Astrocyte (in vitro differentiated cells and primary cell): ENCODE data around the gene OSMR. TPM values are rescaled to one million over a fixed set of nuclear protein-coding genes. Genes with fewer than 3 reads are reported as not detected.

Experiments used
- DNase-seq: peaks from one replicate; pipeline ENCODE4 v3.0.0-alpha.2; 2010; ENCODE audit warnings: low read depth
- FAIRE-seq: peaks from 2 replicates; lab custom pipeline; 2011; peaks lifted over from hg19 to GRCh38; lab: Jason Lieb, UNC
- H2AFZ ChIP-seq: 2 replicates; pipeline ENCODE4 v1.6.0; 2012; ENCODE audit warnings: low read depth, low read length, inconsistent platforms
- H3K27ac ChIP-seq: 2 replicates; pipeline ENCODE4 v1.5.1; 2011; ENCODE audit warnings: low read depth, low read length, inconsistent platforms
- H3K27me3 ChIP-seq: 2 replicates; pipeline ENCODE4 v1.6.0; 2011; ENCODE audit warnings: low read length, inconsistent platforms; ENCODE audit not compliant: insufficient read depth
- H3K36me3 ChIP-seq: 2 replicates; pipeline ENCODE4 v1.5.1; 2011; ENCODE audit warnings: low read length, inconsistent platforms; ENCODE audit not compliant: insufficient read depth
- H3K4me1 ChIP-seq: 2 replicates; pipeline ENCODE4 v1.5.1; 2011; ENCODE audit warnings: low read length, inconsistent platforms; ENCODE audit not compliant: insufficient read depth
- H3K4me2 ChIP-seq: 2 replicates; pipeline ENCODE4 v1.6.0; 2012; ENCODE audit warnings: low read length, inconsistent platforms
- H3K4me3 ChIP-seq: 2 replicates; pipeline ENCODE4 v1.5.1; 2011; ENCODE audit warnings: low read depth, mild to moderate bottlenecking, low read length, inconsistent platforms; ENCODE audit not compliant: insufficient read depth
- H3K79me2 ChIP-seq: 2 replicates; pipeline ENCODE4 v1.6.0; 2012; ENCODE audit warnings: mild to moderate bottlenecking, low read length, inconsistent platforms; ENCODE audit not compliant: insufficient read depth
- H3K9ac ChIP-seq: 2 replicates; pipeline ENCODE4 v1.6.0; 2012; ENCODE audit warnings: mild to moderate bottlenecking, low read length, inconsistent platforms
- H3K9me3 ChIP-seq: 2 replicates; pipeline ENCODE4 v1.5.1; 2012; ENCODE audit warnings: low read depth, mild to moderate bottlenecking, low read length, inconsistent platforms; ENCODE audit not compliant: insufficient read depth
- H4K20me1 ChIP-seq: 2 replicates; pipeline ENCODE4 v1.6.0; 2012; ENCODE audit warnings: low read length, inconsistent platforms; ENCODE audit not compliant: insufficient read depth
- H3K27ac Mint-ChIP-seq: one replicate; pipeline ENCODE4 v1.8.0; 2021; ENCODE audit warnings: mild to moderate bottlenecking, mixed read lengths; ENCODE audit not compliant: unreplicated experiment
- H3K27me3 Mint-ChIP-seq: one replicate; pipeline ENCODE4 v1.8.0; 2021; ENCODE audit warnings: low read depth, mixed read lengths; ENCODE audit not compliant: unreplicated experiment
- H3K36me3 Mint-ChIP-seq: one replicate; pipeline ENCODE4 v1.8.0; 2021; ENCODE audit warnings: low read depth, mixed read lengths; ENCODE audit not compliant: unreplicated experiment
- H3K4me1 Mint-ChIP-seq: one replicate; pipeline ENCODE4 v1.8.0; 2021; ENCODE audit warnings: low read depth, mixed read lengths; ENCODE audit not compliant: unreplicated experiment
- H3K4me3 Mint-ChIP-seq: one replicate; pipeline ENCODE4 v1.8.0; 2021; ENCODE audit warnings: mild to moderate bottlenecking, moderate library complexity, mixed read lengths; ENCODE audit not compliant: unreplicated experiment
- H3K9me3 Mint-ChIP-seq: one replicate; pipeline ENCODE4 v1.8.0; 2021; ENCODE audit warnings: mild to moderate bottlenecking, mixed read lengths; ENCODE audit not compliant: unreplicated experiment
- EZH2 ChIP-seq: IDR thresholded peaks from 2 replicates; pipeline ENCODE4 v1.6.1; 2012; ENCODE audit warnings: mild to moderate bottlenecking, low read length, inconsistent platforms; ENCODE audit not compliant: insufficient read depth
- total RNA-seq: library from RNA; stranded (reverse); gene quantifications from 2 replicates; pipeline ENCODE4 v1.2.1, GENCODE V29; 2021
- TF ChIP-seq, protein P1 (sequence below): IDR thresholded peaks from 2 replicates; pipeline ENCODE4 v1.5.1; 2011; ENCODE audit warnings: low read depth, mild to moderate bottlenecking, inconsistent platforms, low read length, moderate library complexity; ENCODE audit not compliant: insufficient read depth

OSMR gene
- total RNA-seq, 1 donor from 2014 or later, result 38.6 TPM

DNA sequence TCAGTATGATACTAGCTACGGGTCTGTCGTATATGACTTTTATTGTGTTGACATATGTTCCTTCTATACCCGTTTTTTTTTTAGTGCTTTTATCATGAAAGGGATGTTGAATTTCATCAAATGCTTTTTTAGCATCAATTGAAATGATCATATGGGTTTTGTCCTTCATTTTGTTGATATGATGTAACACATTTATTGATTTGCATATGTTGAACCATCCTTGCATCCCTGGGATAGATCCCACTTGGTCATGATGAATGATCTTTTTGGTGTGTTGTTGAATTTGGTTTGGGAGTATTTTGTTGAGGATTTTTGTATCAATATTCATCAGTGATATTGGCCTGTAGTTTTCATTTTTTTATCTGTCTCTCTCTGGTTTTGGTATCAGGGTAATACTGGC, 50.9 kb downstream of the OSMR start:
- Histone ChIP-seq H3K9ac (no peak overlapping the region), H3K4me2 (no peak overlapping the region), H4K20me1 (no peaks in the 10 kb centered on the region), H3K27ac (no peak overlapping the region), H3K36me3 (peaks cover 13% of the 10 kb centered on the region), H3K79me2 (peaks cover 3% of the 10 kb centered on the region), H3K9me3 (no peaks in the 10 kb centered on the region), H3K4me1 (no peaks in the 10 kb centered on the region), H2AFZ (no peak overlapping the region), H3K4me3 (no peak overlapping the region), H3K27me3 (no peaks in the 10 kb centered on the region)
- Mint-ChIP-seq H3K27ac (no peak overlapping the region), H3K4me1 (peaks cover 2% of the 10 kb centered on the region), H3K27me3 (no peaks in the 10 kb centered on the region), H3K4me3 (no peak overlapping the region), H3K36me3 (peaks cover 37% of the 10 kb centered on the region), H3K9me3 (peaks cover 10% of the 10 kb centered on the region)
- DNase-seq (no peak), FAIRE-seq (no peak)
- TF ChIP-seq EZH2, result no peak
- TF ChIP-seq, protein P1, sequence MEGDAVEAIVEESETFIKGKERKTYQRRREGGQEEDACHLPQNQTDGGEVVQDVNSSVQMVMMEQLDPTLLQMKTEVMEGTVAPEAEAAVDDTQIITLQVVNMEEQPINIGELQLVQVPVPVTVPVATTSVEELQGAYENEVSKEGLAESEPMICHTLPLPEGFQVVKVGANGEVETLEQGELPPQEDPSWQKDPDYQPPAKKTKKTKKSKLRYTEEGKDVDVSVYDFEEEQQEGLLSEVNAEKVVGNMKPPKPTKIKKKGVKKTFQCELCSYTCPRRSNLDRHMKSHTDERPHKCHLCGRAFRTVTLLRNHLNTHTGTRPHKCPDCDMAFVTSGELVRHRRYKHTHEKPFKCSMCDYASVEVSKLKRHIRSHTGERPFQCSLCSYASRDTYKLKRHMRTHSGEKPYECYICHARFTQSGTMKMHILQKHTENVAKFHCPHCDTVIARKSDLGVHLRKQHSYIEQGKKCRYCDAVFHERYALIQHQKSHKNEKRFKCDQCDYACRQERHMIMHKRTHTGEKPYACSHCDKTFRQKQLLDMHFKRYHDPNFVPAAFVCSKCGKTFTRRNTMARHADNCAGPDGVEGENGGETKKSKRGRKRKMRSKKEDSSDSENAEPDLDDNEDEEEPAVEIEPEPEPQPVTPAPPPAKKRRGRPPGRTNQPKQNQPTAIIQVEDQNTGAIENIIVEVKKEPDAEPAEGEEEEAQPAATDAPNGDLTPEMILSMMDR, result no peak

DNA sequence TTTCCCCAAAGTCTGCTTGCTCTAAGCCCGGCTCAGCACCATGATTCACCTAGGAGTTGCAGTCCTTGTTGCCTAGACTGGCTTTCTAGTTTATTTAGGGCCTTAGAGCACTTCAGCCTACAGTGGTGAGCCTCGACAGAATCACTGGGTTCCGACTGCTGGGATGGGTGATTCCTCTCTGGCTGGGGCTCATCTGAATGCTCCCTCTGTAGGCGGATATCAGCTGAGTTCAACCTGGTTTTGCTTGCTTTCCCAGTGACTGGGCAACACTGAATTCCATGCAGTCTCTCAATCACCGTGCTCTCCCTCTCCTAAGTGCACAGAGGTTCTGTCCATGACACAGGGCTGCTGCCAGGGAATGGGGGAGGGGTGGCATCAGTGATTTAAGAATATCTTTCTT, 54.1 kb downstream of the OSMR start:
- Histone ChIP-seq H3K9ac (no peak overlapping the region), H3K27ac (no peak overlapping the region), H3K9me3 (no peaks in the 10 kb centered on the region), H4K20me1 (no peaks in the 10 kb centered on the region), H3K4me3 (no peak overlapping the region), H3K4me2 (no peak overlapping the region), H2AFZ (no peak overlapping the region), H3K36me3 (peaks cover 10% of the 10 kb centered on the region), H3K4me1 (no peaks in the 10 kb centered on the region), H3K79me2 (peaks cover 3% of the 10 kb centered on the region), H3K27me3 (no peaks in the 10 kb centered on the region)
- Mint-ChIP-seq H3K9me3 (peaks cover 4% of the 10 kb centered on the region), H3K27me3 (no peaks in the 10 kb centered on the region), H3K36me3 (peaks cover 37% of the 10 kb centered on the region), H3K4me3 (no peak overlapping the region), H3K4me1 (peaks cover 2% of the 10 kb centered on the region), H3K27ac (no peak overlapping the region)
- DNase-seq (no peak), FAIRE-seq (no peak)
- TF ChIP-seq, protein P1, result no peak
- TF ChIP-seq EZH2, result no peak

DNA sequence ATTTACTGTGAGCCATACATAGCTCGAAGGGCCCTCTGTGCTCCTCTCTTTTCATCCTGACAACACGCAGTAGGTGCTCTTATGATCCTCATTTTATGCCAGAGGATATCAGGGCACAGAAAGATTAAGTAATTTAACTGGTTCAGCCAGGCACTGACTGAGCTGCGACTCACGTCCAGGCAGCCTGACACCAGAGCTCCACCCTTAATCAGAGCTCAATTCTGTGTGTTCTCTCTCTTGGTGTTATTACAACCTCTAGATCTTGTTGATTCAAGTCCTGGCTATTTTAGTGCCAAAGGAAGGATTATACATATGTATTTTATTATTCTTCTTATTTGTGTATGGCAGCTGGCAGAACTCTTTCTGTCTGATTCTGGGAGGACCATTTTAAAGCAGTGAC, 59.7 kb downstream of the OSMR start:
- no peak overlapping the region for H3K4me2 ChIP-seq
- H3K27ac ChIP-seq, result no peak overlapping the region
- no peak for FAIRE-seq
- no peak for TF ChIP-seq EZH2
- TF ChIP-seq, protein P1, result no peak
- Mint-ChIP-seq H3K27ac (no peak overlapping the region), H3K27me3 (no peaks in the 10 kb centered on the region), H3K4me3 (no peak overlapping the region), H3K4me1 (no peaks in the 10 kb centered on the region), H3K36me3 (peaks cover 46% of the 10 kb centered on the region), H3K9me3 (peaks cover 11% of the 10 kb centered on the region)
- H3K4me1 ChIP-seq, result no peaks in the 10 kb centered on the region
- H3K79me2 ChIP-seq, result no peaks in the 10 kb centered on the region
- DNase-seq, result no peak
- no peak overlapping the region for H3K9ac ChIP-seq
- no peak overlapping the region for H3K4me3 ChIP-seq
- no peak overlapping the region for H2AFZ ChIP-seq
- peaks cover 10% of the 10 kb centered on the region for H3K36me3 ChIP-seq
- no peaks in the 10 kb centered on the region for H3K9me3 ChIP-seq
- H4K20me1 ChIP-seq, result no peaks in the 10 kb centered on the region
- no peaks in the 10 kb centered on the region for H3K27me3 ChIP-seq
